ENCODE measurements around the gene AKAP8L.

Gene AKAP8L

DNA sequence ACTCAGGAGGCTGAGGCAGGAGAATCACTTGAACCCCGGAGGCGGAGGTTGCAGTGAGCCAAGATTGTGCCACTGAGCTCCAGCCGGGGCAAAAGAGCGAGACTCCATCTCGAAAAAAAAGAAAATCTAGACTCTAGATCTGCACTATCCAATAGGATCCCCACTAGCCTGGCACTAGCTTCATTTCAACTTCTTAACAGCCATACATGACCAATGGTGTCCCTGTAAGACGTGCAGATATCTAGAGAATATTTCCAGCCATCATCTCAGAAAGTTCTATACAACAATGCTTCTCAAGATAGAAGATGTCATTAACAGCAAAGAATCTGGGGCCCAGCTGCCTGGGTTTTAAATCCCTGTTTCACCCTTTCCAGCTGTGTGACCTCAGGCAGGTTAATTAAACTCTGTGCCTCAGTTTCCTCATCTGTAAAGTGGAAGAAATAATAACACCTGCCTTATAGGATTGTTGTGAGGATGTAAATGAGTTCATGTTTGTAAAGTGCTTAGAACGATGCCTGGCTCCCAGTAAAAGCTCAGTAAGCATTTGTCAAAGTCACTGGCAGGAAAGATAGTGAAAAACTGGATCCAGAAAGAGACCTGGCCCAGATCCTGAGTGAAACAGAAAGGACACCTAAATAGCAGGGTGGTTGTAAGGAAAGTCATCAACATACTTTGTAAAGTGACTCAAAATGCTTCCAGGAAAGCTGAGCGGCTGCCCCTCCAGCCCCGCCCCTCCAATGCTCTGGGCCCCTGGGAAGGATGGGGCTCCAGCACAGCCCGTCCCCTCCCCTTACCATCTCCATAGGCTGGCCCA, 17.4 kb upstream of the AKAP8L start:
- DNase-seq (ENCODE audit: low read depth in 2 of 2), result no peak

DNA sequence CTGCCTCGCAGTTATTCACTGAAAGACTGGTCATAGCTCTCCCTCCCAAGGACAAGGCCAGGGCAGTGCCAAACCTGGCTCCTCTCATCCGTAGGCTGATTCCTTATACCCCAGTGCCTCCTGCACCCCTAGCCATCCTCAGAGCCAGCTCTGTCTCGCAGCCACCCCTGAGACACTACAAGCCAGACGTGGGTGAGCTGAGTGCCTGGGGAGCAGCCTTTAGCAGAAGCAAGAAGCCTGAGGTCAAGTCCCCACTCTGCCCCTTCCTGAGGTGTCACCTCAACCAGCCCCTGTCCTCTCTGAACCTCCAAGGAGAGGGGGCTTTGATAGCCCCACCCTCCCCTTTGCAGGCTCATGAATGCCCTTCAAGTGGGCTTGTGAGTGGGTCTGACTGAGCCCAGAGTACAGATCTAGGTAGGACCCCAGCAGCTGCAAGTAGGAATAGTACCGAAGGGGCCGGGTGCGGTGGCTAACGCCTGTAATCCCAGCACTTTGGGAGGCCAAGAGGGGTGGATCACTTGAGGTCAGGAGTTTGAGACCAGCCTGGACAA, 14.8 kb upstream of the AKAP8L start:
- no peak for DNase-seq (ENCODE audit: low read depth in 2 of 2)

- DNase-seq (ENCODE audit: low read depth in 2 of 2), result peak; percentile 77 to 92
Observed at GRCh38 chr19:15432629-15433518, 14.1 kb upstream of the AKAP8L start.

GRCh38 chr19:15432018-15432494, 13.3 kb upstream of the AKAP8L start:
- DNase-seq (ENCODE audit: low read depth in 2 of 2), result peak in 1 of 2 donors; percentile 16

GRCh38 chr19:15431396-15432017, 12.7 kb upstream of the AKAP8L start:
- DNase-seq (ENCODE audit: low read depth in 2 of 2), result no peak

GRCh38 chr19:15430526-15431120, 11.8 kb upstream of the AKAP8L start:
- DNase-seq (ENCODE audit: low read depth in 2 of 2), result no peak

DNA sequence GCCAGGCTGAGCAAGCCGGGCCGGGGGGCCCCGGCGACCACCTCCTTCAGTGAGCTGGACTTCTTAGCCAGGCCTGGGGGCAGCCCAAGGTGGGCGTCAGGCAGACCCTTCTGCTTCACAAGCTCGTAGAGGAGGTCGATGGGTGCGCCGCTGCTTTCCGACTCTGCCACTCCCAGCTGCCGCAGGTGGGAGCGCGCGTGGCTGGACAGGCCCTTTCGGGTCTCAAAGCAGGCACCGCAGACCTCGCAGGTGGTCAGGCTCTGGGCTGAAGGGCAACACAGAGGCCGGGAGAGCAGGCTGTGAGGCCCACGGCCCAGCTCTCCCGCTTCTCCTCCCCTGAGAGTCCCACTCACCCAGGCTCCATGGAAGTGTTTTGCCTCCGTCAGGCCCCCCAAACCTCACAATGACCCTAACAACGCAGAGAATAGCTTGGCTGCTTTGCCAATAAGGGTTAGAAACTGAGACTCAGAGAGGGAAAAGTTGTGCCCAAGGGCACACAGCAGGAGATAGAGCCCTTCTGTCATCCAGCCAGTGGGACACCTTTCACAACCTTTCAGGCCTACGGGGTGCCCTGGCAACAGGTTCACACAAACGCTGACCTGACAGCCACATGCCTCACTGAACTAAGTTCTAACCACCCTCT, 11.2 kb upstream of the AKAP8L start:
- DNase-seq (ENCODE audit: low read depth in 2 of 2), result no peak

GRCh38 chr19:15428956-15429824, 10.4 kb upstream of the AKAP8L start:
- no peak for DNase-seq (ENCODE audit: low read depth in 2 of 2)

GRCh38 chr19:15427991-15428471, 9.2 kb upstream of the AKAP8L start:
- no peak for DNase-seq (ENCODE audit: low read depth in 2 of 2)

GRCh38 chr19:15427350-15427700, 8.5 kb upstream of the AKAP8L start:
- no peak for DNase-seq (ENCODE audit: low read depth in 2 of 2)

GRCh38 chr19:15426485-15427349, 7.9 kb upstream of the AKAP8L start:
- DNase-seq (ENCODE audit: low read depth in 2 of 2), result no peak

DNA sequence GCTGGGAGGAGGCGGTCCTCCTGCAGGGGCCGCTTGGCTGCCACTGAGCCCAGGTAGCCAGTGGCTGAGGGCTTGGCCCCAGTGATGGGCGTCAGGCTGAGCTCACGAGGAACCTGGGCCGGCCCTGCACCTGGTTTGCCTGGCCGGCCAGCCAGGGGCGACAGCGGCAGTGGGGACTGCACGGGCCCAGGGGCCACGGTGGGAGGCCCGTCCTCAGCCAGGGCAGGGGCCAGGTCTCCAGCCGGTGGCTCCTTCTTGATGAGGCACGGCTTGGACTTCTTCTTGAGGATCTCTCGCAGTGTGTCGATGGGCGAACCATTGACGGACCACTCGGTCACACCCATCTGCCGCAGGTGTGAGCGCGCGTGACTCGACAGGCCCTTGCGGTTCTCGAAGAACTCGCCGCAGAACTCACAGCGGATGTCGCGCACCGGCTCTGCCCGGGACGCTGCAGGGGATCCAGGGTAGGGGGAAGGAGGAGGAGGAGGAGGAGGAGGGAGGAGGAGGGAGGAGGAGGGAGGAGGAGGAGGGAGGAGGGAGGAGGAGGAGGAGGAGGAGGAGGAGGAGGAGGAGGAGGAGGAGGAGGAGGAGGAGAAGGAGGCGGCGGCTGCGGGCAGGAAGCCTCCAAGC, 6.6 kb upstream of the AKAP8L start:
- DNase-seq (ENCODE audit: low read depth in 2 of 2), result no peak

- no peak for DNase-seq (ENCODE audit: low read depth in 2 of 2)
Observed at GRCh38 chr19:15424692-15425272, 6.0 kb upstream of the AKAP8L start.

DNA sequence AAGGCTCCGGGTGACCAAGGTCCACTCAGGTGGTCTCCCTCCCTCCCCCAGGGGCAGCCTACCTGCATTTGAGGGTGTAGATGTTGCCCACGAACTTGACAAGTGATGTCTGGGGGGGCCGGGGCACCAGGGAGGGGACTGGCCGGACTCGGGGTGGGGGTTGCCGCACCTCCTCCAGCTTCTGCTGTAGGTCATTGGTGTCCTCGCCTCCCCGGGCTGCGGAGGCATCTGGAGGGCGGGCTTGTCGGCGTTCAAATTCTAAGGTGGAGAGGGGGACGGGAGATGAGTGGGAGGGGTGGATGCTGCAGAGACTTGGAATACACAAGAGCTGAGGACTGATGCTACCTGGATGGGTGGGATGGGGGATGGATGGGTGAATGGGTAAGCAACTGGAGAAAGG, 5.3 kb upstream of the AKAP8L start:
- no peak for DNase-seq (ENCODE audit: low read depth in 2 of 2)

GRCh38 chr19:15423130-15423529, 4.3 kb upstream of the AKAP8L start:
- DNase-seq (ENCODE audit: low read depth in 2 of 2), result no peak

GRCh38 chr19:15422296-15423075, 3.7 kb upstream of the AKAP8L start:
- DNase-seq (ENCODE audit: low read depth in 2 of 2), result no peak

DNA sequence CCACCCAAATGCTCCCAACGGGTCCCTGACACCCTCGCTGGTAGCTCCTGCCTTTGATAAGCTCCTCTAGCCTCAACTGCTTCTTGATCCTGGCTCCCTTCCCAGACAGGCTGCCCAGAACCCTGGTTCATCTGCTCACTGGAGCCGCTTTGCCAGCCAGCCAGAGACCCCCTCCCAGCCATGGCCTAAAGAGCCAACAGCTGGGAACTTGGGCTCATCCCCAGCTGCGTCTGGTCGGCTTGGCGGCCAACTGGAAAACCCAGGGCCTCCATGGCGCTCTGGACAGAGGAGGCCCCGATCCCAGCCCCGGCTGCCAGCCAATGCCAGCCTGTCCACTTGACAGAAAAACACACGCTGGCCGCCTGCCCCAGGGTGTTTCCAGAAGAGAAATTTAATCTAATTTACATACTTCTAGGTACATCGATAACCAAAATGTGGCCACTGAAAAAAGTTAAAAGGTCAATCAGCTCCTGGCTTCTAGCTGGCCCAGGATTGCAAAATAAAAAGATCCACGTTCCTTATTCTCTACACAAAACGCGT, 3.0 kb upstream of the AKAP8L start:
- no peak for DNase-seq (ENCODE audit: low read depth in 2 of 2)

Measured in stimulated activated CD8-positive, alpha-beta memory T cell treated with anti-CD3 and anti-CD28 coated beads, Interleukin-7, amount 100 ng/mL, for 4 hours (primary cell).